Loucy (cell line): ENCODE measurements around the gene LY6G6C.

Experiments
- H2AFZ ChIP-seq: fragments of 200-600 bp; sonication (generic); 2 replicates; pipeline ENCODE4 v1.6.0; 2016; ENCODE audit warnings: antibody characterized with exemption, mild to moderate bottlenecking, low read length, moderate library complexity
- H3F3A ChIP-seq: fragments of 200-600 bp; 2 replicates; pipeline ENCODE4 v1.6.0; 2016; ENCODE audit warnings: antibody characterized with exemption, low read depth, mild to moderate bottlenecking
- H3K27me3 ChIP-seq: fragments of 200-600 bp; sonication (generic); 2 replicates; pipeline ENCODE4 v1.6.1; 2014; ENCODE audit warnings: low read length, mild to moderate bottlenecking; ENCODE audit not compliant: insufficient read depth, poor library complexity, severe bottlenecking
- H3K36me3 ChIP-seq: fragments of 200-600 bp; sonication (generic); 2 replicates; pipeline ENCODE4 v1.6.1; 2016; ENCODE audit warnings: low read length; ENCODE audit not compliant: insufficient read depth
- H3K4me1 ChIP-seq: fragments of 200-600 bp; sonication (generic); 2 replicates; pipeline ENCODE4 v1.5.1; 2014; ENCODE audit warnings: low read length, mild to moderate bottlenecking; ENCODE audit not compliant: insufficient read depth, poor library complexity, severe bottlenecking
- H3K4me2 ChIP-seq: fragments of 200-600 bp; sonication (generic); 2 replicates; pipeline ENCODE4 v1.6.0; 2014; ENCODE audit warnings: antibody characterized with exemption, low read length, low read depth, mild to moderate bottlenecking; ENCODE audit not compliant: poor library complexity, severe bottlenecking
- H3K4me3 ChIP-seq: fragments of 200-600 bp; sonication (generic); 2 replicates; pipeline ENCODE4 v1.5.1; 2014; ENCODE audit warnings: low read length, mild to moderate bottlenecking, mixed read lengths; ENCODE audit not compliant: poor library complexity, severe bottlenecking
- H3K79me2 ChIP-seq: fragments of 200-600 bp; sonication (generic); 2 replicates; pipeline ENCODE4 v1.6.1; 2014; ENCODE audit warnings: low read length; ENCODE audit not compliant: insufficient read depth
- H3K9ac ChIP-seq: fragments of 200-600 bp; sonication (generic); 2 replicates; pipeline ENCODE4 v1.6.0; 2014; ENCODE audit warnings: mild to moderate bottlenecking, low read depth, low read length, moderate library complexity; ENCODE audit not compliant: poor library complexity, severe bottlenecking
- H3K9me2 ChIP-seq: fragments of 200-600 bp; sonication (generic); replicated peaks from 2 replicates; pipeline ENCODE4 v1.6.1; 2016; ENCODE audit warnings: low read depth, low read length, mixed read lengths
- H3K9me3 ChIP-seq: fragments of 200-600 bp; sonication (generic); 2 replicates; pipeline ENCODE4 v1.6.1; 2014; ENCODE audit warnings: mild to moderate bottlenecking, antibody characterized with exemption, low read length, low read depth; ENCODE audit not compliant: insufficient read depth
- H4K20me1 ChIP-seq: fragments of 200-600 bp; sonication (generic); 2 replicates; pipeline ENCODE4 v1.6.0; 2014; ENCODE audit warnings: antibody characterized with exemption, low read length, mild to moderate bottlenecking; ENCODE audit not compliant: insufficient read depth, poor library complexity, severe bottlenecking
- CTCF ChIP-seq: fragments of 200-600 bp; sonication (generic); conservative IDR thresholded peaks from 2 replicates; pipeline ENCODE4 v1.5.1; 2014; ENCODE audit warnings: mild to moderate bottlenecking, antibody characterized with exemption, low read length
- EZH2phosphoT487 ChIP-seq: fragments of 200-600 bp; IDR thresholded peaks from 2 replicates; pipeline ENCODE4 v1.6.1; 2018; ENCODE audit warnings: antibody characterized with exemption, mild to moderate bottlenecking, moderate library complexity, borderline replicate concordance

Gene LY6G6C

GRCh38 chr6:31762878-31763618 is 41.5 kb upstream of the LY6G6C start:
- Histone ChIP-seq H4K20me1 (no peaks in the 10 kb centered on the region), H3K9me3 (no peaks in the 10 kb centered on the region), H3K36me3 (no peaks in the 10 kb centered on the region; the same call in 1 of the 2 replicates), H2AFZ (no peak overlapping the region), H3K4me2 (no peak overlapping the region), H3K9me2 (no peaks in the 10 kb centered on the region), H3K27me3 (no peaks in the 10 kb centered on the region), H3K79me2 (no peaks in the 10 kb centered on the region), H3F3A (no peaks in the 10 kb centered on the region), H3K4me1 (peaks cover 12% of the 10 kb centered on the region), H3K9ac (no peak overlapping the region), H3K4me3 (no peak overlapping the region)
- TF ChIP-seq EZH2phosphoT487 (no peak), CTCF (no peak)

- Histone ChIP-seq H3K36me3 (no peaks in the 10 kb centered on the region; the same call in 1 of the 2 replicates), H3K4me1 (peaks cover 12% of the 10 kb centered on the region), H3K27me3 (no peaks in the 10 kb centered on the region), H3K9ac (no peak within 1 kb of the TSS), H3F3A (no peaks in the 10 kb centered on the region), H3K4me3 (no peak within 1 kb of the TSS), H3K9me2 (no peaks in the 10 kb centered on the region), H4K20me1 (no peaks in the 10 kb centered on the region), H3K79me2 (no peaks in the 10 kb centered on the region), H2AFZ (no peak within 1 kb of the TSS), H3K4me2 (no peak within 1 kb of the TSS), H3K9me3 (no peaks in the 10 kb centered on the region)
- TF ChIP-seq CTCF (no peak), EZH2phosphoT487 (no peak)
Measured at GRCh38 chr6:31762356-31762755, 40.8 kb upstream of the LY6G6C start, which contains the start of gene SAPCD1. Gene SAPCD1 (plus strand): TSS chr6:31762656. CDS start chr6:31763055, 399 bp downstream.

GRCh38 chr6:31761343-31761742 is 39.8 kb upstream of the LY6G6C start:
- Histone ChIP-seq H3F3A (no peaks in the 10 kb centered on the region), H3K9ac (no peak overlapping the region), H3K9me3 (no peaks in the 10 kb centered on the region), H3K36me3 (no peaks in the 10 kb centered on the region; the same call in 1 of the 2 replicates), H3K4me3 (no peak overlapping the region), H3K9me2 (no peaks in the 10 kb centered on the region), H3K4me1 (peaks cover 12% of the 10 kb centered on the region), H3K79me2 (no peaks in the 10 kb centered on the region), H3K27me3 (no peaks in the 10 kb centered on the region), H4K20me1 (no peaks in the 10 kb centered on the region), H3K4me2 (no peak overlapping the region), H2AFZ (no peak overlapping the region)
- TF ChIP-seq CTCF: no peak
- TF ChIP-seq EZH2phosphoT487: no peak
